ENCODE data around the gene INSRR. TPM values are rescaled to one million over a fixed set of nuclear protein-coding genes. Genes with fewer than 3 reads are reported as not detected.

INSRR gene
- total RNA-seq, 2 experiments from 2014 or later: 0.47 to 0.54 TPM

DNA sequence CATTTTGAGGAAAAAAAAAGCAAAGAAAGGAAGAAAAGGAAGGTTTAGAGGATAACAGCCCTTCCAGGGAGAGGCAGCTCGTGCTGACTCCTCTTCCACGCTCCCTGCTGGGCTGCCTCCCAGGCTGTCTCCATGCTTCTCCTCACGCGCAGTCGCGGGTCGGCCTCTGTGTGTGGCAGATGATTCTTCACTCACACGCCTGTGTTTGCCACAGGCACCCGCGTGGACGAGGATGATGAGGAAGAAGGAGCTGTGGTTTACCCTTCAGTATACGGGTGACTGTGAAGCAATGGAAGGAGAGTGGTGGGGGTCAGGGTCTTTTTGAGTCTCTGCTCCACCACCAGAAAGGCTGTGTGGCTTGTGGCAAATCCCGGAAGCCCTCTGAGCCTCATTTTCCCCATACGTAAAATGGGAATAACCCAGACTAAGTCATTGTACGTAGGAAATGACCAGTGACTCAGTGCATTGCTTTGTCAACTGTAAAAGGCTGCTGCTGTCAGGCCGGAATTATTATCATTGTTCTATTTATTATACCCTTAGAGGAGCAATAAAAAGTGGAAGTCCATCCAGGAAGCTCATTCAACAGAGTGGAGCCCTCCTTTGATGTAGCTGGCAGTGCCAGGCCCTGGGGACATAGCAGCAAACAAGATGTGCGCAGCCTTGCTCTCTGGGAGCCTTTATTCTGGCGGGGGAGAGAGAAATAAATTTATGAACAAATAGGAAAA is 30.4 kb downstream of the INSRR start:
- H3K9me3 Mint-ChIP-seq: no peaks in the 10 kb centered on the region
- DNase-seq: no peak
- H3K36me3 Mint-ChIP-seq (ENCODE audit: low read depth): no peaks in the 10 kb centered on the region
- no peak overlapping the region for H3K4me3 Mint-ChIP-seq
- intact Hi-C loops (cut with micrococcal nuclease): no loop called here
- TF ChIP-seq, protein P1, sequence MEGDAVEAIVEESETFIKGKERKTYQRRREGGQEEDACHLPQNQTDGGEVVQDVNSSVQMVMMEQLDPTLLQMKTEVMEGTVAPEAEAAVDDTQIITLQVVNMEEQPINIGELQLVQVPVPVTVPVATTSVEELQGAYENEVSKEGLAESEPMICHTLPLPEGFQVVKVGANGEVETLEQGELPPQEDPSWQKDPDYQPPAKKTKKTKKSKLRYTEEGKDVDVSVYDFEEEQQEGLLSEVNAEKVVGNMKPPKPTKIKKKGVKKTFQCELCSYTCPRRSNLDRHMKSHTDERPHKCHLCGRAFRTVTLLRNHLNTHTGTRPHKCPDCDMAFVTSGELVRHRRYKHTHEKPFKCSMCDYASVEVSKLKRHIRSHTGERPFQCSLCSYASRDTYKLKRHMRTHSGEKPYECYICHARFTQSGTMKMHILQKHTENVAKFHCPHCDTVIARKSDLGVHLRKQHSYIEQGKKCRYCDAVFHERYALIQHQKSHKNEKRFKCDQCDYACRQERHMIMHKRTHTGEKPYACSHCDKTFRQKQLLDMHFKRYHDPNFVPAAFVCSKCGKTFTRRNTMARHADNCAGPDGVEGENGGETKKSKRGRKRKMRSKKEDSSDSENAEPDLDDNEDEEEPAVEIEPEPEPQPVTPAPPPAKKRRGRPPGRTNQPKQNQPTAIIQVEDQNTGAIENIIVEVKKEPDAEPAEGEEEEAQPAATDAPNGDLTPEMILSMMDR (IDR thresholded peaks at IDR 0.05): no peak
- ChIA-PET CTCF (interaction anchor here (2.3 to 8.5 kb wide), 2 partner anchors 9 to 32 kb away, joined by 9 to 93 read pairs; partner anchors contain the start of gene NTRK1), POLR2A (interaction anchor here (0.6 to 2.1 kb wide), 3 partner anchors 21 to 26 kb away, joined by 3 to 8 read pairs (median 6); no protein-coding TSS in a partner anchor)
- ATAC-seq: no peak
- no peak overlapping the region for H3K27ac Mint-ChIP-seq
- peaks cover 1% of the 10 kb centered on the region for H3K4me1 Mint-ChIP-seq (ENCODE audit: low read depth)
- peaks cover 8% of the 10 kb centered on the region for H3K27me3 Mint-ChIP-seq

DNA sequence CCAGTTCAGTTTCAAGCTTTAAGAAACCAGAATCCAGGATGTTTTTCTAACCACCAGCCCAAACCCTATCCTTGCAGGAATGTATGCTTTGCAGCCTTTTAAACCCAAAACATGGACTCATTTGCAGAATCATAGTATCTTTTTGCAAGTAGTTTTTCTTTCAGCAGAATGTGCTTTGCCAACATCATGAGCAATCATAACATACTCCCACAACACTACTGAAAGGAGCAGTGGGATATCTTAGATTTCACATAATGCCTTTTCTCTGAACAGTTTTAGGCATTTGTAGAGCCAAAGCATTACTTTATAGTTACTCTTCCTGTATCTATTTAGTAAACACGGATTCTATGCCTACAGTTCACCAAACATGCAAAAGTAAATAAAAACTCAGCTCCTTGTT is 32.3 kb downstream of the INSRR start:
- H3K27me3 Mint-ChIP-seq: peaks cover 4% of the 10 kb centered on the region
- intact Hi-C loops (cut with micrococcal nuclease): no loop called here
- no peaks in the 10 kb centered on the region for H3K9me3 Mint-ChIP-seq
- peaks cover 17% of the 10 kb centered on the region for H3K4me1 Mint-ChIP-seq (ENCODE audit: low read depth)
- no peaks in the 10 kb centered on the region for H3K36me3 Mint-ChIP-seq (ENCODE audit: low read depth)
- ATAC-seq (no peak), DNase-seq (no peak)
- ChIA-PET CTCF (interaction anchor here (0.6 to 8.5 kb wide), 5 partner anchors 11 to 101 kb away, joined by 3 to 93 read pairs (median 3); no protein-coding TSS in a partner anchor), POLR2A (interaction anchor here (0.6 to 1.8 kb wide), 4 partner anchors 10 to 121 kb away, joined by 3 to 5 read pairs (median 4); partner anchors contain the start of genes NTRK1 and SH2D2A)
- TF ChIP-seq, protein P1 (IDR thresholded peaks at IDR 0.05): no peak
- H3K4me3 Mint-ChIP-seq: no peak overlapping the region
- no peak overlapping the region for H3K27ac Mint-ChIP-seq

DNA sequence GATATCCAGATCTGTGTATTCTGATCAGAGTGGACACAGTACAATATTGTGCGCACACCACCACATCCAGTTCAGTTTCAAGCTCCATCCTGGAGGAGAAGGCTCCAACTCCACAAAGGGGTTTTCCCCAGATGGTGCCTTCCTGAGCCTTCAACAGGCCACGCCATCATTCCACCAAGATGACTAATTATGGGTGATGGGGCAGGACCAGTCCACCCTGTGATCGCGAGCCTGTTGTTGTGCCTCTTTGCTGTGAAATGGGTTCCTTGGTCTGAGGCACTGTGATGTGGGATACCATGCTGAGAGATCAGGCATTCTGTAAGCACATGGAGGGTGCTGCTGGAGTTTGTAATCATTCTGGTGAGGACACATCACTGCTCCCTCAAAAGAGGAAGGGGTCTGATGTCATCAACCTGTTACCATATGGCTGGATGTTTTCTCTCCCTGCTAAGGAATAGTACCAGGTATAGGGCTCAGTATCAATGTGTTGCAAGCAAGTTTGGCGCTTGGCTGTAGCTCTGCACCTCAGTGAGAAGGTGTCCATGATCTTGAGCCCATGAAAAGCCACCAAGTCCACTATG is 35.6 kb downstream of the INSRR start:
- peak overlapping the region; percentile 65 for H3K27ac Mint-ChIP-seq
- ATAC-seq (no peak), DNase-seq (no peak)
- CTCF ChIA-PET: interaction anchor here (1.3 to 8.5 kb wide), 5 partner anchors 14 to 67 kb away, joined by 3 to 93 read pairs (median 5); partner anchors contain the start of gene NTRK1
- H3K9me3 Mint-ChIP-seq: peaks cover 6% of the 10 kb centered on the region
- POLR2A ChIA-PET: interaction anchor here (1.5 to 2.0 kb wide), 2 partner anchors 10 to 67 kb away, joined by 3 to 5 read pairs; no protein-coding TSS in a partner anchor
- TF ChIP-seq, protein P1 (IDR thresholded peaks at IDR 0.05): no peak
- no peak overlapping the region for H3K4me3 Mint-ChIP-seq
- intact Hi-C loops (cut with micrococcal nuclease): no loop called here
- H3K4me1 Mint-ChIP-seq (ENCODE audit: low read depth): peaks cover 36% of the 10 kb centered on the region
- H3K36me3 Mint-ChIP-seq (ENCODE audit: low read depth): peaks cover 9% of the 10 kb centered on the region
- no peaks in the 10 kb centered on the region for H3K27me3 Mint-ChIP-seq

DNA sequence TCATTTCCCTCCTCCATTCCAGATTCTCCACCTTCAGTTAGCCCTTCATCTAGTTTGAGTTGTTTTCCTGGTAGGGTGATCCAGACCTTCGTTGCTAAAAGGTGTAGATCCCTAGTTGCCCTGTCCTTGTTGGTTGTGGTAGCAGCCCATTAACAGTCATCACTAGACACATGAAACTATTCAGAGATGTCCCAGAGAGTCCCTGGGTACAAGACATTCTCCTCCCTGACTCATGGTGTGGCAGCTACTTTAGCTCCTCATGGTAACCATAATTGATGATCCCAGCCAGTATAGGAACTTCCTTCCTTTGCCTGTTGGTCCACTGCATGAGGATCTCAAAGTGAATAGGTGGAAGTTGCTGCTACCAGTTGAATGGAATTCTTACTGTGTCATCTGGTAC is 36.2 kb downstream of the INSRR start:
- peak overlapping the region; percentile 65 for H3K27ac Mint-ChIP-seq
- DNase-seq: no peak
- H3K27me3 Mint-ChIP-seq: no peaks in the 10 kb centered on the region
- intact Hi-C loops (cut with micrococcal nuclease): no loop called here
- H3K9me3 Mint-ChIP-seq: peaks cover 6% of the 10 kb centered on the region
- H3K36me3 Mint-ChIP-seq (ENCODE audit: low read depth): peaks cover 9% of the 10 kb centered on the region
- ChIA-PET CTCF (interaction anchor here (1.1 to 8.5 kb wide), 8 partner anchors 15 to 105 kb away, joined by 4 to 93 read pairs (median 6); partner anchors contain the start of gene NTRK1), POLR2A (interaction anchor here (0.6 to 1.3 kb wide), 4 partner anchors 9 to 37 kb away, joined by 3 to 5 read pairs (median 4); partner anchors contain the start of gene NTRK1)
- TF ChIP-seq, protein P1 (IDR thresholded peaks at IDR 0.05): no peak
- ATAC-seq: no peak
- no peak overlapping the region for H3K4me3 Mint-ChIP-seq
- peaks cover 42% of the 10 kb centered on the region for H3K4me1 Mint-ChIP-seq (ENCODE audit: low read depth)

All from activated CD8-positive, alpha-beta T cell treated with anti-CD3 and anti-CD28 coated beads for 36 hours (primary cell).